NCI-H1105 (cell line): ENCODE measurements around the gene TMTC2.
A peak's percentile ranks its signal among the peaks of the same experiment; 100 is the strongest.

Experiments
- DNase-seq: peaks from one replicate; lab custom pipeline; 2025; lab: John Stamatoyannopoulos, UW

The TMTC2 gene

DNA sequence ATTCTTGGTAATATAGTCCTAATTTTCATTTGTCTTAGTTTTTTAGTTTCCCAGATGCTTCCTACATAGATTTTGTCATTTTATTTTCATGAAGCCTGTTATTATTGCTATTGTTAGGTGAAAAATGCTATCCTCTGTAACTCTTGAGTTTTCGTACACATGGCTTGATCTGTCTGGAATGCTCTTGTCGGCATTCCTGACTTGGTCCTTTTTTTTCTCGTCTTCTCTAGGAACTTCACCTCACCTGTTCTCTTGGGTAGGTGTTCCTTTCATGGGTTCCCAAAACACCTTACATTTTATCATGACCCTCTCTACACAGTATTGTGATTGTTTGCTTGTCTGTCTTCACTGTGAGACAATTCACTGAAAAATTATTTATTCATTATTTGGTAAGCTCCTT lies 267.4 kb downstream of the TMTC2 start:
- DNase-seq, result no peak

GRCh38 chr12:82954572-82954971 lies 267.9 kb downstream of the TMTC2 start:
- DNase-seq, result no peak

DNA sequence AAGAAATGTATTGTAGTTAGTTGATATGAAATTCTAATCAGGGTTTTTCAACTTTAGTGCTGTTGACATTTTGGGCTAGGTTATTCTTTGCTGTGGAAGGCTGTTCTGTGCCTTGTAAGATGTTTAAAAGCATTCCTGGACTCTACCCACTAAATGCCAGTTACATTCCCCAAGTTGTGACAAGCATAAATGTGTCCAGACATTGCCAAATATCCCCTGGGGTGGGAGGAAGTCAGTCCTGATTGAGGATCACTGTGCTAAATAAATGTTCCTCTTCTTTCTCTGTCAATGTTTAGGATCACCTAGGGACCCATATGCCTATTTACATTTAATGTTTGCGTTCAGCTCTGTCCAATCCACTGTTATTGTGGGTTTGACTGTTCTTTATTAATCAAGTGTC lies 268.3 kb downstream of the TMTC2 start:
- no peak for DNase-seq

- no peak for DNase-seq
Measured at GRCh38 chr12:82958966-82959365, 272.3 kb downstream of the TMTC2 start.

DNA sequence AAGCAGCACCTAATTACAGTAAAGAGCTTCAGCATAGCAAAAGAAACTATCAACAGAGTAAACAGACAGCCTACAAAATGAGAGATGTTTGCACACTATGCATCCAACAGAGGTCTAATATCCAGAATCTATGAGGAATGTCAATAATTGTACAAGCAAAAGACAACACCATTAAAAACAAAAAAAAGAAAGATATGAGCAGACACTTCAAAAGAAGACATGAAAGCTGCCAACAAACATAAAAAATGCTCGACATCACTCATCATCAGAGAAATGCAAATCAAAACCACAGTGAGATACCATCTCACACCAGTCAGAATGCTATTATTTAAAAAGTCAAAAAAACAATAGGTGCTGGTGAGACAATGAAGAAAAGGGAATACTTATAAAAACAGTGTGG lies 273.1 kb downstream of the TMTC2 start:
- no peak for DNase-seq

DNA sequence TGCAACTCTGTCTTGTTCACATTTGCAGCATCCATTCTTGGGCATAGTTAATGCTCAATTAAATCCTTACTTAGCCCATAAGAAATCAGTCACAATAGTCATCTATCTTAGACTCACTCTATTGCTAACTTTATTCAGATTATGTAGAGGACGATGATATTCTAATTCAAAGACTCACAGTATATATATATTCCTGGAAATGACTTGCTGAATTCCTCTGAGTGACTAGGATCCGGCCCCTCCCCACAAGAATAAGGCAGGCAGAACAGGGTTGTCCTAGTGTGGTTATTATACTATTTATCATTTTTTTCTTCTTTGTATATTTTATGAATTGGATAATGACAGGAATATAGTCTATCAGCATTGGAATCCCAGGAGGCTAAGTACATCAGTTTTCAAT lies 275.1 kb downstream of the TMTC2 start:
- DNase-seq, result no peak

- no peak for DNase-seq
Measured at GRCh38 chr12:82963956-82964355, 277.2 kb downstream of the TMTC2 start.

- DNase-seq, result no peak
Measured at GRCh38 chr12:82964446-82964845, 277.7 kb downstream of the TMTC2 start.

DNA sequence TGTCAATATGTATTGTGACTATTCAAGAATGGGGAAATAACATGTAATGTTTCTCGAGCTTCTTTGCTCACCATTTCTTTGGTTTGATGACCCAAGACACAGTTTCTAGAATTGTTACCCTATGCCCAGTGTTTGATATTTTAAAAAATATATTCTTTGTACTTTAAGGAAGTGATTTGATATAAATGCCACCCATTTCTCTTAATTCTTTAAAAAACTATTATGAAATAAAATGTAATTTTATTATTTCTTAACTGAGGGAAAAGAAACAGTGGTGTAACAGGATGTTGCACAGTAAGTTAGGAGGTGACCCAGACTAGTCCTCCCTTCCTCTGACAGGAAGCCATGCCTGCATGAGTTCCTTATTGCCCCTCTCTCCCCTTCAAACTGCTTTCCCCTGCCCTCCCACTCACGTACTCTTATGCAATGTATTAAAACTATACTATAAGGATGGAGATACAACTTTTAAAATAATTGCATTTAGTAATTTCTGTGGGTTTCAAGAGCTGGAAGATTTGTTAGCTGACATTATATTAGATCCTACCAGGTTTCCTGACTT lies 279.4 kb downstream of the TMTC2 start:
- no peak for DNase-seq

GRCh38 chr12:82968631-82969367 lies 282.1 kb downstream of the TMTC2 start:
- no peak for DNase-seq

- DNase-seq, result no peak
Measured at GRCh38 chr12:82970614-82971013, 283.9 kb downstream of the TMTC2 start.

DNA sequence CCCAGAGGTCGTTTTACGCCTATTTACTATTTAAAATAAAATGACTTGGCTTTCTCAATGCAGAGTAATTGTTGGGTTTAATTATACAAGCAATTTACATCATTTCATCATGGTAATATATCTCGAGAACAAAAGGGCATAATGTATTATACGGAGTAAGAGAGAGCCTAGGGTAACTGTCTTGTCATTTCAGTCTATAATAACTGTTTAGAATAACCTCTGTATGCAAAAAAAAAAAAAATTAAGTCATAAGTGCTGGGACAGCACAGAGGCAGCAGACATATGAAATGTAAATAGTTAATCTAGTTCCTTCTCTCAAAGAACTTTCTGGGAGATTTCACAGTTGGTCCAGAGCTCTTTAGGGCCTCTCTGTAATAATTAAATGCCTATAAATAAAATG lies 284.9 kb downstream of the TMTC2 start:
- DNase-seq, result peak; percentile 64

- DNase-seq, result no peak
Measured at GRCh38 chr12:82972624-82973023, 285.9 kb downstream of the TMTC2 start.

GRCh38 chr12:82973592-82973991 lies 286.9 kb downstream of the TMTC2 start:
- DNase-seq, result no peak

DNA sequence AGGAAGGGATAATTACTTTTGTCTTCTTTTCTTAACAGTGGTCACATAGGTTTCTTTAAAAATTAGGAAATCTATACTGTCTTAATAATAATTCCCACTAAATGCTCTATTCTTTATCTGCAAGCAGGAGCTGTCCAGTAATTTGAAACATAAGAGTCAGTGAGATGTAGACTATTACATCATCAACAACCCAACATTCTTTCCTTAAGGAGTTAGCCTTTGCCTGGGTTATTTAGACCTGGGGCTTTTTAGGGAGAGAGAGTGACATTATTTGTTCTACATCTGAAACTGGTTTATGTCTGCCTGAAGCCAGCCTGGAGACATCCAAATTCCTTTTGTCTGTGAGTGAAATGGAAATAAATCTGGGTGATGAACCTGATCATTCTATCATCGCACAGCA lies 294.4 kb downstream of the TMTC2 start:
- DNase-seq, result no peak

GRCh38 chr12:82994117-82994516 lies 307.4 kb downstream of the TMTC2 start:
- no peak for DNase-seq

DNA sequence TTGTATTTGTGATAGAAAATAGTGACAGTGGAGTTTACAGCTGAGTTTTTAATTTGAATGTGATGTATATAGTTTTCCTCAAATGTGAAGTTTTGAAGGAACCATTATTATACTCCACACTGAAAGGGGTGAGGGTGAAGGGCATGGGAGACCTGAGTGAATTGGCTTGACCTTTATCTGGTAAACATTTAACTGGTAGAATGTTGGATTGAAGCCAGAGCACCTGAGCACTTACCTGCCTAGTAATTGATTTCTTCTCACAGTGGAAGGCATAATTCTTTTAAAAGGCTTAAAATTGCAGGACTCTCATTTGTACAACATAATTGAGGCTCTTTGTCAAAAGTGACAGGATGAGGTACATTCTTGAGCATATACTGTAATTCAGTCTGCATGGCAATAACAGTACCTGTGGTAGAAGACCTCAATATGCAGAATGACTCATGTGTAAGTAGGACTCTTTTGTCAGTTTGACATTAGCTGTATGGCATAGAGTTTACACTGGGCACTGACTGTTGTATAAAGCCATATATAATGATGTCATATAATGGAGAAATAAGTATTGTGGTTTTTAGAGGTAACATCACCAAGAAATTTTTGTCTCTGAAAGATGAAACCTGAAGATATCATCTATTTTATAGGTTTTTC lies 309.6 kb downstream of the TMTC2 start:
- peak; percentile 48 for DNase-seq

GRCh38 chr12:82998509-82998908 lies 311.8 kb downstream of the TMTC2 start:
- no peak for DNase-seq

- no peak for DNase-seq
Measured at GRCh38 chr12:83003026-83003425, 316.3 kb downstream of the TMTC2 start.

DNA sequence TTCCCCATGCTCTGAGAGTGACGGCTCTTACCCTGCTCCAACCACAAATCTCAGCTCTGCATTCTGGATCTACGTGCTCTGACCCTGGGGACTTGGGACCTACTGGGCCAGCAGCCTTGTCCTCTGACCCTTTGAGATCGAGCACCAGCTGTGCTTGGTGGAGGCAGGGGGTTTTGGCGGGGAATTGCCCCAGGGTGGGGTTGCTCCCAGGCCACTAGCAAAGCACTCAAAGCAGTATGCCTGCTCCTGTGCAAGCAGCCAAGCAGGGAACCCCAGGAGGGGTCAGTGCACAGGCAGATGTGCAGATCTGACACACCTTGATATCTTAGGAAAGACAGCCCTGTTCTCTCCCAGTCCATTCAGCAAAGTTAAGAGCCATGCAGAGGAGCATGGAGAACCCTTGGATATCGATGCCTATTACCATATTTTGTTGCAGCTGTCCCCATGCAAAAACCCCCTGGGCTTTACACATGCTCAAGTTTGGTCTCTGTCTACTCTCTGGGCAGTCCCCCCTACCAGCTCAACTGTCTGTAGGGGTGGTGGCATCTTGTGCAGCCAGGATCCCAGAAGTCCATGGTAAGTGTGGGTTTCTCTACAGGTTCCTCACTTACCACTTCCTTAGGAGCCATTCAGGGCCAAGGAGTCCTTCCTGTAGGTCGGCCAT lies 319.0 kb downstream of the TMTC2 start:
- DNase-seq, result no peak

DNA sequence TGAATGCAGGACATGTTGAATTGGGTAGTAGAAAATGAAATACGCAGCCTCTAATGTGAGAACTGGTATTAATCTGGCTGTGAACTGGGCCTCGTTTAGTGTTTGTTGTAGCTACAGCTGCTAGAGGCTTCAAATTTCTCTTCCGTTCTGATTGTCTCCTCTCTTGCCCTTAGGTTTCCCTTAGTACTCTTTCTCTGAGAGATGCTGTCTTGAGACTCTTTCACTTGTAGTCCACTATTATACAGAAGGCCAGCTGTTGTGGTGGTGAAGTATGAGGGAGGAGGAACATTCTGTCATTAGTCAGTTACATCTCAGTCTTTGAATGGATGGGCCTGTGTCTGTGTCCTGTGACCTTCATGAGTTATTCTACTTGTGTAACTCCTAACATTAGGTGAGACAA lies 322.0 kb downstream of the TMTC2 start:
- DNase-seq, result no peak

DNA sequence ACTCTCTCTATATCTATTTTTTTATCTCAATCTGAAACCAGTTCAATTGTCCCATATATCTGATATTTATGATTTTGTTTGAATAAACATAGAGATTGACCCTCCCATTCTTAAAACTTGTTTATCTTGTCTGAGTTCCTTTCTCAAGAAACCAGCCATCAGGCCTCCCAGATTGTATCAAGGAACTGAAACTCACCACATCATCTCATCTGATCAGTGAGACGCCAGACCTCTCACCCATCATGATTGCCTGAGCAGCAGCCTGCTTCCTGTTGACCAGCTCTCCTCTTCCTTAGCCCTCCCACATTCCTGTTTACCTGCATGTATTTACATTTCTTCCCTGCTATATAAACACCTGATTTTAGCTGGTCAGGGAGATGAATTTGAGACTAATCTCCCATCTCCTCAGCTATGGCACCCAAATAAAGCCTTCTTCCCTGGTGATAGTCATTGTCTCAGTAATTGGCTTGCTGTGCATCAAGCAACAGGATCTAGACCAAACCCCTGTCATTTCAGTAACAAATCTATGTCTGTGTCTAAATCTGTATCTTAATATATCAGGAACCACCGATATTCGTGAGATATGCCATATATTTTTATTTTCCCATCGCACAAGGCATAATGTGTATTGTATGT lies 323.6 kb downstream of the TMTC2 start:
- DNase-seq, result no peak
